Esophagus squamous epithelium (tissue), 5 donors: Measurements from ENCODE around the gene MAPRE3. TPM values are rescaled to one million over a fixed set of nuclear protein-coding genes. Genes with fewer than 3 reads are reported as not detected.

Experiments used
- DNase-seq: peaks from one replicate; lab custom pipeline; 2025; lab: John Stamatoyannopoulos, UW
- H3K27ac ChIP-seq, 4 donors: fragments of 200-600 bp; sonication (generic); one replicate each; pipeline ENCODE4 v1.5.1; 2016 to 2019; ENCODE audit warnings: mild to moderate bottlenecking in 1 of 4
- H3K27me3 ChIP-seq, 4 donors: fragments of 200-600 bp; sonication (generic); 1 replicate in 3 of 4; 2 replicates in 1 of 4; pipeline versions ENCODE4 v1.5.1 to v1.6.0; 2017 to 2021; ENCODE audit warnings: antibody characterized with exemption in 1 of 4
- H3K36me3 ChIP-seq, 3 donors: fragments of 200-600 bp; sonication (generic); one replicate each; pipeline ENCODE4 v1.5.1; 2016 to 2019
- H3K4me1 ChIP-seq, 3 donors: fragments of 200-600 bp; sonication (generic); one replicate each; pipeline ENCODE4 v1.5.1; 2017 to 2019
- H3K4me3 ChIP-seq, 4 donors: fragments of 200-600 bp; sonication (generic); 1 replicate in 3 of 4; 2 replicates in 1 of 4; pipeline ENCODE4 v1.5.1; 2016 to 2019; ENCODE audit warnings: mild to moderate bottlenecking in 2 of 4, moderate library complexity in 1 of 4
- H3K9me3 ChIP-seq, 3 donors: fragments of 200-600 bp; sonication (generic); one replicate each; pipeline ENCODE4 v1.5.1; 2016 to 2019
- POLR2A ChIP-seq, 4 donors: fragments of 450-650 bp; IDR thresholded peaks; one replicate each; pipeline ENCODE4 v1.6.1; 2017; ENCODE audit warnings: antibody characterized with exemption in 4 of 4, mild to moderate bottlenecking in 4 of 4, moderate library complexity in 3 of 4
- whole genome bisulfite sequencing, 2 donors: methylation state at CpG; one replicate each; pipeline ENCODE4 v1.1.5; 2018; 5-methylcytosine and 5-hydroxymethylcytosine counted together
- intact Hi-C: fragments of 100-400 bp; cut with DNase I; formaldehyde crosslinking; loops from one replicate; pipeline ENCODE4 v1.15.0; 2022
- total RNA-seq, 4 donors: library from RNA; depleted of rRNA; stranded (reverse); fragments of >200 nt; gene quantifications; one replicate each; pipeline ENCODE4 v1.1.0, GENCODE V29; 2016
- TF ChIP-seq, protein P1 (sequence below), 6 experiments: fragments of 450-650 bp in 4 of 6; fragments of 200-600 bp in 2 of 6; sonication (generic) in 2 of 6; IDR thresholded peaks; one replicate each; pipeline ENCODE4 v1.5.1; 2016 to 2019; ENCODE audit warnings: antibody characterized with exemption in 6 of 6, mild to moderate bottlenecking in 4 of 6, moderate library complexity in 4 of 6
- donor health status: DM: yes; HTN: yes; CAD: no.

The MAPRE3 gene
- total RNA-seq, 4 donors from 2014 or later = 4.4 to 7.6 (median 5.2) TPM

GRCh38 chr2:26925100-26925791 is 45.2 kb upstream of the MAPRE3 start:
- TF ChIP-seq, protein P1, sequence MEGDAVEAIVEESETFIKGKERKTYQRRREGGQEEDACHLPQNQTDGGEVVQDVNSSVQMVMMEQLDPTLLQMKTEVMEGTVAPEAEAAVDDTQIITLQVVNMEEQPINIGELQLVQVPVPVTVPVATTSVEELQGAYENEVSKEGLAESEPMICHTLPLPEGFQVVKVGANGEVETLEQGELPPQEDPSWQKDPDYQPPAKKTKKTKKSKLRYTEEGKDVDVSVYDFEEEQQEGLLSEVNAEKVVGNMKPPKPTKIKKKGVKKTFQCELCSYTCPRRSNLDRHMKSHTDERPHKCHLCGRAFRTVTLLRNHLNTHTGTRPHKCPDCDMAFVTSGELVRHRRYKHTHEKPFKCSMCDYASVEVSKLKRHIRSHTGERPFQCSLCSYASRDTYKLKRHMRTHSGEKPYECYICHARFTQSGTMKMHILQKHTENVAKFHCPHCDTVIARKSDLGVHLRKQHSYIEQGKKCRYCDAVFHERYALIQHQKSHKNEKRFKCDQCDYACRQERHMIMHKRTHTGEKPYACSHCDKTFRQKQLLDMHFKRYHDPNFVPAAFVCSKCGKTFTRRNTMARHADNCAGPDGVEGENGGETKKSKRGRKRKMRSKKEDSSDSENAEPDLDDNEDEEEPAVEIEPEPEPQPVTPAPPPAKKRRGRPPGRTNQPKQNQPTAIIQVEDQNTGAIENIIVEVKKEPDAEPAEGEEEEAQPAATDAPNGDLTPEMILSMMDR (IDR thresholded peaks at IDR 0.05) = no peak
- intact Hi-C loops = no loop called here
- Histone ChIP-seq H3K27ac (no peak overlapping the region), H3K27me3 (peaks cover 0 to 57% (median 0%) of the 10 kb centered on the region in 4 donors), H3K4me1 (peaks cover 0 to 6% (median 0%) of the 10 kb centered on the region in 3 donors), H3K9me3 (no peaks in the 10 kb centered on the region), H3K4me3 (no peak overlapping the region), H3K36me3 (no peaks in the 10 kb centered on the region)
- no peak for DNase-seq
- 47 to 54% methylated on average over 5 to 7 of the region's 9 CpGs for WGBS, 2 donors

GRCh38 chr2:26927221-26927620 is 43.2 kb upstream of the MAPRE3 start:
- Histone ChIP-seq H3K27ac (no peak overlapping the region), H3K27me3 (peaks cover 0 to 53% (median 0%) of the 10 kb centered on the region in 4 donors), H3K4me3 (no peak overlapping the region), H3K36me3 (no peaks in the 10 kb centered on the region), H3K9me3 (no peaks in the 10 kb centered on the region), H3K4me1 (peaks cover 0 to 6% (median 0%) of the 10 kb centered on the region in 3 donors)
- TF ChIP-seq, protein P1 (IDR thresholded peaks at IDR 0.05) = no peak
- TF ChIP-seq POLR2A (IDR thresholded peaks at IDR 0.05) = no peak
- intact Hi-C loops = no loop called here
- DNase-seq = no peak
- 87 to 96% methylated on average over 3 to 6 of the region's 9 CpGs for WGBS, 2 donors

- Histone ChIP-seq H3K36me3 (no peaks in the 10 kb centered on the region), H3K27me3 (peaks cover 0 to 53% (median 0%) of the 10 kb centered on the region in 4 donors), H3K9me3 (no peaks in the 10 kb centered on the region), H3K4me1 (no peaks in the 10 kb centered on the region), H3K4me3 (no peak overlapping the region), H3K27ac (no peak overlapping the region)
- no peak for DNase-seq
- 47 to 68% methylated on average over 4 to 11 of the region's 11 CpGs for WGBS, 2 donors
- no peak for TF ChIP-seq POLR2A (IDR thresholded peaks at IDR 0.05)
- TF ChIP-seq, protein P1 (IDR thresholded peaks at IDR 0.05) = no peak
- intact Hi-C loops = no loop called here
These were observed 37.5 kb upstream of the MAPRE3 start for GRCh38 chr2:26932974-26933373.

GRCh38 chr2:26933431-26934334 is 36.8 kb upstream of the MAPRE3 start:
- intact Hi-C loops = no loop called here
- TF ChIP-seq, protein P1 (IDR thresholded peaks at IDR 0.05) = no peak
- TF ChIP-seq POLR2A (IDR thresholded peaks at IDR 0.05) = no peak
- no peak overlapping the region for H3K27ac ChIP-seq
- no peaks in the 10 kb centered on the region for H3K36me3 ChIP-seq
- H3K9me3 ChIP-seq = no peaks in the 10 kb centered on the region
- H3K4me1 ChIP-seq = no peaks in the 10 kb centered on the region
- H3K4me3 ChIP-seq = no peak overlapping the region
- peaks cover 0 to 58% (median 0%) of the 10 kb centered on the region in 4 donors for H3K27me3 ChIP-seq
- DNase-seq = no peak
- WGBS, 2 donors = 74 to 88% methylated on average over 10 to 13 of the region's 16 CpGs

DNA sequence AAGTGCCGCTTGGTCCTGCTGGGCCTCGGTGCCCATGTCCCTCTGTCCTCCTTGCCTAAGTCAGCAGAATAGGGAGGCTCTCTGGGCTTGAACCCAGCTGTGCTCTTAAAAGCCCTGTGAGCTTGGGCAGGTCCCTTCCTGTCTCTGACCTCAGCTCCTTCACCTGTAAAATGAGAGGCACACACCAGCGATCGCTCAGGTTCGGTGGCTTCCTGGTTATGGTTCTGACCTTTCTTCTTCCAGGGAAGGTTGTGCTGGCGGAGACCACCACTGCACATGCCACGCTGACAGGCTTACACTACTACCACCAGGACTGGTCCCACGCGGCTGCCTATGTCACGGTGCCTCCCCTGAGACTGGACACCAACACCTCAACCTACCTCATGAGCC is 36.1 kb upstream of the MAPRE3 start:
- Histone ChIP-seq H3K36me3 (no peaks in the 10 kb centered on the region), H3K4me3 (no peak overlapping the region), H3K27ac (no peak overlapping the region), H3K9me3 (no peaks in the 10 kb centered on the region), H3K4me1 (no peaks in the 10 kb centered on the region), H3K27me3 (peaks cover 0 to 56% (median 0%) of the 10 kb centered on the region in 4 donors)
- no peak for DNase-seq
- TF ChIP-seq, protein P1 (IDR thresholded peaks at IDR 0.05) = no peak
- 92% methylated on average over 7 of the region's 10 CpGs; no CpG with 5 or more reads in 1 of the 2 donors for WGBS, 2 donors
- intact Hi-C loops = no loop called here
